GM21717 (cell line): ENCODE data around the gene FASN.

ENCODE experiments used
- ATAC-seq: cut with Tn5 transposase; IDR thresholded peaks from one replicate; pipeline ENCODE4 v1.9.1; 2021; ENCODE audit warnings: mild to moderate bottlenecking, moderate library complexity; ENCODE audit not compliant: unreplicated experiment

The FASN gene

GRCh38 chr17:82078433-82078832, 19.6 kb downstream of the FASN start:
- ATAC-seq: no peak

- no peak for ATAC-seq
These were observed 20.2 kb downstream of the FASN start for GRCh38 chr17:82077617-82078358.

GRCh38 chr17:82076785-82077591, 21.0 kb downstream of the FASN start:
- no peak for ATAC-seq

- no peak for ATAC-seq
These were observed 21.8 kb downstream of the FASN start for GRCh38 chr17:82076018-82076784.

- ATAC-seq: no peak
These were observed 24.6 kb downstream of the FASN start for GRCh38 chr17:82073446-82073845.

GRCh38 chr17:82072827-82073226, 25.2 kb downstream of the FASN start:
- ATAC-seq: no peak

- ATAC-seq: no peak
These were observed 27.4 kb downstream of the FASN start for GRCh38 chr17:82070611-82071010.

- ATAC-seq: no peak
These were observed 32.3 kb downstream of the FASN start, which contains the start of gene DUS1L for GRCh38 chr17:82065638-82066303. TSS of gene DUS1L (minus strand) at chr17:82065804. CDS start at chr17:82065059, 745 bp downstream.

GRCh38 chr17:82065193-82065637, 32.8 kb downstream of the FASN start:
- no peak for ATAC-seq

GRCh38 chr17:82064433-82065192, 33.4 kb downstream of the FASN start:
- ATAC-seq: no peak

GRCh38 chr17:82063424-82064415, 34.3 kb downstream of the FASN start:
- ATAC-seq: no peak

- ATAC-seq: no peak
These were observed 35.1 kb downstream of the FASN start for GRCh38 chr17:82062984-82063368.

- ATAC-seq: no peak
These were observed 35.7 kb downstream of the FASN start for GRCh38 chr17:82062076-82062983.

- ATAC-seq: no peak
These were observed 36.8 kb downstream of the FASN start for GRCh38 chr17:82061047-82061925.

GRCh38 chr17:82060614-82061013, 37.4 kb downstream of the FASN start:
- ATAC-seq: no peak

- no peak for ATAC-seq
These were observed 38.0 kb downstream of the FASN start for GRCh38 chr17:82060001-82060380.
